ENCODE results near the gene TP53RK.

Gene TP53RK

DNA sequence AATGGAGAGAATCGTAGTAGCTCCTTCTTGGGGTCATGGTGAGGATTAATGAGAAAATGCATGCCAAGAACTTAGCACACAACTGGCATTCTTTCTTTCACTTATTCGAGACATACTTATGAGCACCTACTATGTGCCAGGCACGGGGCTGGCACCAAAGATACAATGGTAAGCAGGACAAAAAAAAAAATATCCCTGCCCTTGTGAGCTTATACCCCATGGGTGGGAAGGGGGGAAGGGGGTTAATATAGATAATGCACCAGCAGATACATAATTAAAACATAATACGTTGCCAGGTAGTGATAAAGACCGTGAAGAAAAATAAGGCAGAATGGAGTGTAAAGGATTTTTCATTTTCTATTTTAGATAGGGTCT lies 46.3 kb downstream of the TP53RK start:
- DNase-seq (ENCODE audit: low read depth), result no peak
- TF ChIP-seq, protein P1, sequence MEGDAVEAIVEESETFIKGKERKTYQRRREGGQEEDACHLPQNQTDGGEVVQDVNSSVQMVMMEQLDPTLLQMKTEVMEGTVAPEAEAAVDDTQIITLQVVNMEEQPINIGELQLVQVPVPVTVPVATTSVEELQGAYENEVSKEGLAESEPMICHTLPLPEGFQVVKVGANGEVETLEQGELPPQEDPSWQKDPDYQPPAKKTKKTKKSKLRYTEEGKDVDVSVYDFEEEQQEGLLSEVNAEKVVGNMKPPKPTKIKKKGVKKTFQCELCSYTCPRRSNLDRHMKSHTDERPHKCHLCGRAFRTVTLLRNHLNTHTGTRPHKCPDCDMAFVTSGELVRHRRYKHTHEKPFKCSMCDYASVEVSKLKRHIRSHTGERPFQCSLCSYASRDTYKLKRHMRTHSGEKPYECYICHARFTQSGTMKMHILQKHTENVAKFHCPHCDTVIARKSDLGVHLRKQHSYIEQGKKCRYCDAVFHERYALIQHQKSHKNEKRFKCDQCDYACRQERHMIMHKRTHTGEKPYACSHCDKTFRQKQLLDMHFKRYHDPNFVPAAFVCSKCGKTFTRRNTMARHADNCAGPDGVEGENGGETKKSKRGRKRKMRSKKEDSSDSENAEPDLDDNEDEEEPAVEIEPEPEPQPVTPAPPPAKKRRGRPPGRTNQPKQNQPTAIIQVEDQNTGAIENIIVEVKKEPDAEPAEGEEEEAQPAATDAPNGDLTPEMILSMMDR (IDR thresholded peaks at IDR 0.05; ENCODE audit: low read depth, low read length), result no peak
- TF ChIP-seq MYC (IDR thresholded peaks at IDR 0.05; ENCODE audit: low read depth, low read length) (no peak), POLR2A (IDR thresholded peaks at IDR 0.05; ENCODE audit: extremely low read depth, insufficient read length) (no peak)
- TF ChIP-seq, protein P2, sequence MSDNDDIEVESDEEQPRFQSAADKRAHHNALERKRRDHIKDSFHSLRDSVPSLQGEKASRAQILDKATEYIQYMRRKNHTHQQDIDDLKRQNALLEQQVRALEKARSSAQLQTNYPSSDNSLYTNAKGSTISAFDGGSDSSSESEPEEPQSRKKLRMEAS (IDR thresholded peaks at IDR 0.05; ENCODE audit: low read depth, low read length), result no peak
- no peak overlapping the region for H3K4me3 ChIP-seq (ENCODE audit: low read depth, low read length)

DNA sequence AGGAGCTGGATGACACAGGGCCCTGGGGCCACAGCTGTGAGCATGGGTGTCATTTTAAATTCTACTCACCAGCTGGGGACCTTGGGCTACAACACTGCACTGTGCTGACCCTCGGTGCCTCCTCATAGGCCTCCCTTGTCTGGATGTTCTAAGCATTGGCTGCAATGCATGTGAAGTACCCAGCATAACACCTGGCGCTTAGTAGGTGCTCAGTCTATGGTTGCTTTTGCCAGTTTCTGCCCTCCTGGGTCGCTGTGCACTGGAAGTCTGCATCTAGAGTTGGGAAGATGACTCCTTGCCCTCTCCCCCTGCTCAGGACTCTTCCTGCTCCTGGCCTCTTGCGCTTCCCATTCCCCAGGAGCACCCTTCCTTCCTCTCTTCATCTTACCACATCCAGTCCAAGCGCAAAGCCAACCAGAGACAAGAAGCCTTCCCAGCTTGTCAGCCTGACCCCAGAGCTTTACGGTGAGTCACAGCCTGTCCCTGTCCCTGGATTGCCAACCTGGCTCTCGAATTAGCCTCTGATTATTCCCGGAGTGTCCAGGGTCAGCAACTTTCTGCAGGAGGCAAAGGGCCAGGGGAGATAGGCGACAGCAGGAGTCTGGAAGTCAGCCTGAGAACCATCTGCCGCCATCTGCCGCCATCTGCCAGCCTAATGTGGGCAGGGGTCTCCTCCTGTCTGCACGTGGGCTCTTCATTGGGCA lies 46.8 kb downstream of the TP53RK start:
- TF ChIP-seq, protein P1 (IDR thresholded peaks at IDR 0.05; ENCODE audit: low read depth, low read length), result no peak
- TF ChIP-seq, protein P2 (IDR thresholded peaks at IDR 0.05; ENCODE audit: low read depth, low read length), result no peak
- TF ChIP-seq POLR2A (IDR thresholded peaks at IDR 0.05; ENCODE audit: extremely low read depth, insufficient read length), result no peak
- no peak for TF ChIP-seq MYC (IDR thresholded peaks at IDR 0.05; ENCODE audit: low read depth, low read length)
- no peak overlapping the region for H3K4me3 ChIP-seq (ENCODE audit: low read depth, low read length)
- no peak for DNase-seq (ENCODE audit: low read depth)

DNA sequence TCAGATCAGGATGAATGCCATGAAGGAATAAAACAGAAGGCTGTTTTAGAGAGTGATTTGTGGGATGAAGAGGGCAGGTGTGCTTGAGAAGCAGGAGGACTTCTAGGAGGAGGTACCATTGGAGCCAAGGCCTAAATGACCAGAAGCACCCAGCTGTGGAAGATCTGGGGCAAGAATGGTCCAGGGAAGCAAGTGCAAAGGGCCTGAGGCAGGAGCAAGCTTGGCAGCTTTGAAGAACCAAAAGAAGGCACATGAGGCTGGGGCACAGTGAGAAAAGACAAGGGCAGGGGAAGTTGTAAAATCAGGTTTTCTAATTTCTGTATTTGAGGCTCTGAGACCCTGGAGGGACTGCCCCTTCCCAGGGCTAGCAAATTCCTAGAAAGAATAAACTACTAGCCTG lies 47.8 kb downstream of the TP53RK start:
- TF ChIP-seq, protein P2 (IDR thresholded peaks at IDR 0.05; ENCODE audit: low read depth, low read length), result no peak
- TF ChIP-seq MYC (IDR thresholded peaks at IDR 0.05; ENCODE audit: low read depth, low read length), result no peak
- TF ChIP-seq POLR2A (IDR thresholded peaks at IDR 0.05; ENCODE audit: extremely low read depth, insufficient read length), result no peak
- TF ChIP-seq, protein P1 (IDR thresholded peaks at IDR 0.05; ENCODE audit: low read depth, low read length), result no peak
- no peak overlapping the region for H3K4me3 ChIP-seq (ENCODE audit: low read depth, low read length)
- no peak for DNase-seq (ENCODE audit: low read depth)

DNA sequence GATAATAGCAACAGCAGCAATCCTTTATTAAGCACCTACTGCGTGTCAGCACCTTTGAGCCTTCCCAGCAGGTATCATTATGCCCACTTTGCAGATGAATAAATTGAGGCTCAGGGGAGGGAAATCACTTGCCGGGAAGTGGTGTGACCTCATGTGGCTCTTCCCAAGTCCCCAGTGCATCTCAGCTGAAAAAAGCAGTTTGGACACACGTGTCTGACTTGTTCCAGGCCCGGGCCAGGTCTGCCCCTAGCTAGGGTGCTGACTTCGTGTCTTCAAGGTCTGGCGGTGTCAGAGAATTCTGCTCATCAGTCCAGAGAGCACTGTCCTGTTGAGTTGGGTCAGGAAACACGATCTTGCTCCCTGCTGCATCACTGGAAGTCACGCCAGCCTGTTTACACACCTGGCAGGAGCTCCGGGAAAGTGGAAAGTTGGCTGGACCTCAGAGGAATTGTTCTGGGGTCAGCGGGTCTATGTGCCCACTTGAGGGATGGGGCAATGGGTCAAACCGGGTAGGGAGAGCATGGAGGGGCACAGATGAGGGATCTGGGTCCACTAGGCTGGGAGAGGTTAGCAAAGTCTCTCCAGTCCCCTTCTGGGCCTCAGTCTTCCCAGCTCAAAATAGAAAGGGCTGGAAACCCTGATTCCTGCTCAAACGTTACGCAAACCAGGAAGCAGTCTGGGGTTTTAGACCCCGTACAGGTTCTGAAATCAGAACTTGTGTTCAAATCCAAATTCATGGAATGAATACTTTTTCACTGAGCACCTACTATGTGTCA lies 48.5 kb downstream of the TP53RK start:
- TF ChIP-seq MYC (IDR thresholded peaks at IDR 0.05; ENCODE audit: low read depth, low read length) (no peak), POLR2A (IDR thresholded peaks at IDR 0.05; ENCODE audit: extremely low read depth, insufficient read length) (no peak)
- TF ChIP-seq, protein P2 (IDR thresholded peaks at IDR 0.05; ENCODE audit: low read depth, low read length), result no peak
- TF ChIP-seq, protein P1 (IDR thresholded peaks at IDR 0.05; ENCODE audit: low read depth, low read length), result no peak
- no peak overlapping the region for H3K4me3 ChIP-seq (ENCODE audit: low read depth, low read length)
- no peak for DNase-seq (ENCODE audit: low read depth)

DNA sequence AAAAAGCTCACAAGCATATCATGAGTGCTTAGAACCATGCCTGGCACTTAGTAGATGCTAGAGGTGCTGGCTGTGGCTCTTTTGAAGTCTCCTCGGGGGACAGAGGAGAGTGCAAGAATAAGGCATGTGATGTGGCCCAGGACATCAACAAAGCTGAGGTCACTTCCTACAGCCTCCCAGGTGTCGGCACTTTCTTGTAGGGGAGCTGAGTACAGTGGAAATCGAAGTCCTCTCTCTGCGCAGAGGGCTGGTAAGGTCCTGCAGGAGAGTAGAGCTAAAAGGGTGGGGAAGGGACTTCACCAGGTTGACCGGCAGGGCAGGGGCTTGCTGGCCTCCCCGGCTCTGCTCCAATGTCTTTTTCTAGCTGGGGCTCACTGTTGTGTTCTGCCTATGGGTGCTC lies 49.2 kb downstream of the TP53RK start:
- no peak for TF ChIP-seq POLR2A (IDR thresholded peaks at IDR 0.05; ENCODE audit: extremely low read depth, insufficient read length)
- TF ChIP-seq MYC (IDR thresholded peaks at IDR 0.05; ENCODE audit: low read depth, low read length), result no peak
- TF ChIP-seq, protein P2 (IDR thresholded peaks at IDR 0.05; ENCODE audit: low read depth, low read length), result no peak
- TF ChIP-seq, protein P1 (IDR thresholded peaks at IDR 0.05; ENCODE audit: low read depth, low read length), result no peak
- no peak for DNase-seq (ENCODE audit: low read depth)
- no peak overlapping the region for H3K4me3 ChIP-seq (ENCODE audit: low read depth, low read length)
